SH-SY5Y (cell line): ENCODE data around the gene CD63.

Source experiments
- GATA2 ChIP-seq: IDR thresholded peaks from 2 replicates; pipeline ENCODE4 v1.6.1; 2011; ENCODE audit warnings: mild to moderate bottlenecking, low read depth, low read length
- GATA3 ChIP-seq: IDR thresholded peaks from 2 replicates; pipeline ENCODE4 v1.6.1; 2011; ENCODE audit warnings: low read depth, mild to moderate bottlenecking, low read length, moderate library complexity

CD63 gene

GRCh38 chr12:55698241-55698955 lies 30.4 kb downstream of the CD63 start:
- TF ChIP-seq GATA3 (no peak), GATA2 (no peak)

DNA sequence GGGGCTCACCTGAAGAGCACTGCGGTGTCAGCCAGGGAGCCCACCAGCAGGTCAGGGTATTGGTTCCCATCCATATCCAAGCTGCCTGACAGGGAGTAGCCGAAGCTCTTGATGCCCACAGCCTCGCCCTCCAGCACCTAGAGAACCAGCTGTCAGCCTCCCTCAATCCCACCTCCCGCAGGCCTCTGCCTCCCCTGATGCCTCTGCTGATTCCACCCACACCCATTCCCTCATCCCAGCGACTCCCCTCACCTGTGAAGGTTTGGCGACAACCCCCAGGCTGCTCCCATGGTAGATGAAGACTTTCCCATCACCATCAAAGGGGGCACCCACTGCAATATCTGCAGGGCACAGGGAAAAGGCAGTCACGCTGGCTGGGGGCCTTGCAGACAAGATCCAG lies 31.1 kb downstream of the CD63 start:
- TF ChIP-seq GATA2 = no peak

- TF ChIP-seq GATA2 = no peak
- no peak for TF ChIP-seq GATA3
Observed at GRCh38 chr12:55696796-55697462, 31.9 kb downstream of the CD63 start.

DNA sequence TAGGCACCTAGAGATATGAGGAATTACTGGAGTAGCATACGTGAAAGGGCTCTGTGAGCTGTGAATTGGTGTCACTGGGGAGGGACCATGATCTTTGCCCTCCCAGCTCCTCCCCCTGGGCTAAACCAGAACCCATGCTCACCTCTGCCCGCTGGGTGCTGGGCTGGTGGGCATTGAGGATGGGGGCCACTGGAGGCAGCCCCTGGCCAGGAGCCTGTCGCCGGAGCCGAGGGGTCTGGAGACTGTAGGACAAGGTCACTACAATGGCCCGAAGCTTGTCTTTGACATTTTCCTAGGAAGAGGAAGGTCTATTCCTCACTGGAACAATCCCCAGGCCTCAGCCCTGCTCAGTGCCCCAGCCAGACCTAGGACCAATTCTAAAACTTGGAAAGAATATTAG lies 32.7 kb downstream of the CD63 start:
- TF ChIP-seq GATA2 = no peak
- TF ChIP-seq GATA3 = no peak

GRCh38 chr12:55695349-55695748 lies 33.5 kb downstream of the CD63 start:
- TF ChIP-seq GATA3 = no peak
- TF ChIP-seq GATA2 = no peak

- TF ChIP-seq GATA2 = no peak
- TF ChIP-seq GATA3 = no peak
Observed at GRCh38 chr12:55694651-55695050, 34.2 kb downstream of the CD63 start.

DNA sequence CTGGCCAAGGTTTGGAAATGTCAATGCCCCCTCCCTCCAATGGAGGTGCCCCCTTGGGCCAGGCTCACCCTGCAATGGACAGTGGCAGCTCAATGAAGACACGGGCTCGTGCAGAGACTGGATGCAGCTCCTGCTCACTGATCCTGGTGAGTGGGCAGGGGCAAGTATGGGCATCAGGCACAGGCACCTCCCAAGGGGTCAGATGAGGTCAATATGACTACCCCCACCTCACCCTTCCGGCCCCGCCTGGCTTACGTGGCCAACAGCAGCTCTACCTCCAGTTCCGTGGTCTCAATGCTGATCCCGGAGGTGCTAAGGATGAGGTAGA lies 34.7 kb downstream of the CD63 start:
- TF ChIP-seq GATA2 (no peak), GATA3 (no peak)

DNA sequence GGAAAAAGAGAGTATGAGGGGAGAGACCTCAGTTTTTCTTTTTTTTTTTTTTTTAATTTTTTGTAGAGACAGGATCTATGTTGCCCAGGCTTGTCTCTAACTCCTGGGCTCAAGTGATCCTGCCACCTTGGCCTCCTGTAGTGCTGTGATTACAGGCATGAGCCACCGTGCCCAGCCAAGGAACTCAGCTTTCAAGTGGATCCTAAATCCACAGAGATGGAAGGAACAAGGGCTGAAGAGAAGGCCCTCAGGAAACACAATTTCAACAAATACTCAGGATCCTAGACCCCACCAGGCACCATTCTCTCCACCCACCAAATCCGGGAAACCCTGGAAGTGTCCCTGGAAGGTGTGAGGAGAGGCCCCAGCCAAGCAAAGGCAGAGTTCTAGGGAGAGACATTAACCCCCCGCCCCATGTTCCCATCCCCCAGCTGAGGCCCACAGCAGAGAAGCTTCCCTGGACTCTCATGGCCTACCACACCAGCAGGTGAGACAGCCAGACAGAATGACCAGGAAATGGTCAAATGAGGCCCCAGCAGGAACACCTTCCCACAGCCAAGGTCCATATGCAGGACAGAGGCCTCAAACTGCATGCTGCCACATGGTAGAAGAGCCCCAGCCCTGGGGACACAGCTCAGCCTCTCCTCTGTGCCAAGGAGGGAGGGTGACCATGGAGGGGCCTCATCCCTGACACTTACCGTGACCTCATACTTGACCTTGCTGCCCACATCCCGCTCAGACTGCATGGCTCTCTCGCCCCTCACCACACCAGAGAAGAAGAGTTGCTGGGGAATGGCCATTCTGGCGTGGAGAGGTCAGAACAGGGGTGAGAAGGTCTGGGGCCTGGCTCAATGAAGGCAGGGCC lies 35.3 kb downstream of the CD63 start:
- no peak for TF ChIP-seq GATA3
- TF ChIP-seq GATA2 = no peak

GRCh38 chr12:55692631-55693322 lies 36.0 kb downstream of the CD63 start:
- TF ChIP-seq GATA2 = no peak
- no peak for TF ChIP-seq GATA3

GRCh38 chr12:55688716-55689655 lies 39.8 kb downstream of the CD63 start:
- TF ChIP-seq GATA3 (no peak), GATA2 (no peak)

GRCh38 chr12:55687746-55688145 lies 41.1 kb downstream of the CD63 start:
- TF ChIP-seq GATA3 (no peak), GATA2 (no peak)

GRCh38 chr12:55686366-55687010 lies 42.3 kb downstream of the CD63 start:
- TF ChIP-seq GATA2 = no peak
- no peak for TF ChIP-seq GATA3

DNA sequence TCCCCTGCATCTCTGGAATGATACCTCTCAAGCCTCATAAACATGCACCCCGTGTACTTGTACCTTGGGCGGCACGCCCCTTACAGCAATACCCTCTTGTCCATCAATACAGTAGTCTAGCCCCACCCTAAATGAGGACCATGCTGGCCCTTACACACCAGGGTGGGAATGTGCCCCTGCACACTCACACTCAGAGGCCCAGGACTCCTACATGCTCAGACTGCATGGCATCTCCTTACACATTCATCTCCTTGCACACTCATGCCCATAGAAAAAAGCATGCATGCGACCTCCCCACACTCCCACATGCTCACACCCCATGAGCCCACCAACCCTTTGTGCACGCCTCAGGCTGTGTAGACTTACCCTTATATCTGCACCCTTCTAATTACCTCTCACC lies 43.1 kb downstream of the CD63 start:
- TF ChIP-seq GATA3 (no peak), GATA2 (no peak)
